ENCODE results near the gene EML3.

Gene EML3

GRCh38 chr11:62600367-62601121 is 12.0 kb downstream of the EML3 start:
- H3K4me3 ChIP-seq (ENCODE audit: control insufficient read depth in 1 of 7, extremely low read depth in 1 of 7, insufficient read depth in 4 of 7, low read depth in 2 of 7, low read length in 6 of 7): peak overlapping the region; percentile 71 to 97 (median 94)
- peak in 1 of 3 donors; percentile 19 for DNase-seq
- 0% methylated on average over 22 of the region's 26 CpGs for WGBS (ENCODE audit: insufficient coverage)
- H3K36me3 ChIP-seq (ENCODE audit: control insufficient read depth in 4 of 4, insufficient read depth in 4 of 4, low read length in 3 of 4): peaks cover 12 to 68% (median 44%) of the 10 kb centered on the region in 4 experiments
- ChIA-PET POLR2A (interaction anchor here (1.2 to 3.3 kb wide), 4 partner anchors 9 to 281 kb away, joined by 3 to 30 read pairs (median 6); partner anchors contain the start of genes EEF1G and TUT1), CTCF (interaction anchor here (1.5 to 2.6 kb wide), 4 partner anchors 8 to 107 kb away, joined by 3 to 15 read pairs (median 6); partner anchors contain the start of genes GNG3 and TUT1)
- peaks cover 18 to 43% (median 32%) of the 10 kb centered on the region in 4 experiments for H3K4me1 ChIP-seq (ENCODE audit: control extremely low read depth in 1 of 4, control insufficient read depth in 4 of 4, insufficient read depth in 4 of 4, low read length in 3 of 4)
- H3K27ac ChIP-seq (ENCODE audit: insufficient read depth in 1 of 2, low read depth in 1 of 2, low read length in 2 of 2, poor library complexity in 1 of 2, severe bottlenecking in 2 of 2): peak overlapping the region; percentile 85 to 94
- no peaks in the 10 kb centered on the region for H3K27me3 ChIP-seq (replicated peaks in 2 of 5; ENCODE audit: control insufficient read depth in 4 of 5, insufficient read depth in 5 of 5, low read length in 4 of 5)
- H3K9me3 ChIP-seq (ENCODE audit: control extremely low read depth in 1 of 5, control insufficient read depth in 4 of 5, insufficient read depth in 2 of 5, low read depth in 1 of 5, low read length in 4 of 5): no peaks in the 10 kb centered on the region

- Histone ChIP-seq H3K27ac (ENCODE audit: insufficient read depth in 1 of 2, low read depth in 1 of 2, low read length in 2 of 2, poor library complexity in 1 of 2, severe bottlenecking in 2 of 2) (peak overlapping the region; percentile 85 to 94), H3K4me1 (ENCODE audit: control extremely low read depth in 1 of 4, control insufficient read depth in 4 of 4, insufficient read depth in 4 of 4, low read length in 3 of 4) (peaks cover 18 to 43% (median 32%) of the 10 kb centered on the region in 4 experiments), H3K27me3 (replicated peaks in 2 of 5; ENCODE audit: control insufficient read depth in 4 of 5, insufficient read depth in 5 of 5, low read length in 4 of 5) (no peaks in the 10 kb centered on the region), H3K36me3 (ENCODE audit: control insufficient read depth in 4 of 4, insufficient read depth in 4 of 4, low read length in 3 of 4) (peaks cover 15 to 68% (median 46%) of the 10 kb centered on the region in 4 experiments), H3K9me3 (ENCODE audit: control extremely low read depth in 1 of 5, control insufficient read depth in 4 of 5, insufficient read depth in 2 of 5, low read depth in 1 of 5, low read length in 4 of 5) (no peaks in the 10 kb centered on the region), H3K4me3 (ENCODE audit: control insufficient read depth in 1 of 7, extremely low read depth in 1 of 7, insufficient read depth in 4 of 7, low read depth in 2 of 7, low read length in 6 of 7) (peak overlapping the region in 6 of 7 experiments; percentile 71 to 97 (median 94))
- CTCF ChIA-PET: interaction anchor here (1.0 to 2.6 kb wide), 5 partner anchors 8 to 205 kb away, joined by 3 to 15 read pairs (median 5); partner anchors contain the start of genes EML3, ROM1 and TUT1
- DNase-seq: no peak
- POLR2A ChIA-PET: interaction anchor here (1.0 to 3.3 kb wide), 2 partner anchors 8 to 127 kb away, joined by 3 to 30 read pairs; partner anchors contain the start of genes HNRNPUL2 and TUT1
- WGBS (ENCODE audit: insufficient coverage): 75% methylated on average over 2 of the region's 5 CpGs
Measured at GRCh38 chr11:62599901-62600300, 12.7 kb downstream of the EML3 start.

DNA sequence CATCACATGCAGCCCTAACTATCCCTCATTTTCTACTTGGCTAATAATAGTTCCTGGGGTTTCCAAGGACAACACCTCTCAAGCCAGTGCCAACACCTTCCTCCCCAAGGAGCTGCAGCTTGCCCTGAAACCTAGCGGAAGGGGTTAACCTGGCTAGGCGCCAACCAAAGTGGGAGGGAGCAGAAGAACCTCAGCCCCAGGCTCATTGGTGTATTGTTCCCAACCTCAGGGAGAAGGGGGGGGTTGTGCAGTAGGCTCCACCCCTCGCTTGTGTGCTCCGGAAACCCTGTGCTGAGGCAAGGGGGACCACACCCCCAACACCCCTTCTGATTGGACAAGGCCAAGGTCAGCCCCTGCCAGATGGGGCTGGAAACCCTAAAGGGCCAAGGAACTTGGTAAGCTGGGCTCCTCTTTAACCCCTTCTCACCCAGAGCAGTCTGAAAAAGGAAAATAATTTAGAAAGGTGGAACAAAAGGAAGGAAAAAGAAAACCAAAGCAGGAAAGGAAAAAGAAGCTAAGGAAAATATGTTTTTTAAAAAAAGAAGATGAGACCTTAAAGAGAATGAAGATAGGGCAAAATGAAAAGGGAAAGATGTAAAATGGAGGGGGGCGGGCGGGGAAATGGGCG is 13.4 kb downstream of the EML3 start:
- Histone ChIP-seq H3K9me3 (ENCODE audit: control extremely low read depth in 1 of 5, control insufficient read depth in 4 of 5, insufficient read depth in 2 of 5, low read depth in 1 of 5, low read length in 4 of 5) (no peaks in the 10 kb centered on the region), H3K36me3 (ENCODE audit: control insufficient read depth in 4 of 4, insufficient read depth in 4 of 4, low read length in 3 of 4) (peaks cover 15 to 70% (median 47%) of the 10 kb centered on the region in 4 experiments), H3K4me1 (ENCODE audit: control extremely low read depth in 1 of 4, control insufficient read depth in 4 of 4, insufficient read depth in 4 of 4, low read length in 3 of 4) (peaks cover 18 to 43% (median 32%) of the 10 kb centered on the region in 4 experiments), H3K4me3 (ENCODE audit: control insufficient read depth in 1 of 7, extremely low read depth in 1 of 7, insufficient read depth in 4 of 7, low read depth in 2 of 7, low read length in 6 of 7) (peak overlapping the region in 5 of 7 experiments; percentile 91 to 97 (median 94)), H3K27ac (ENCODE audit: insufficient read depth in 1 of 2, low read depth in 1 of 2, low read length in 2 of 2, poor library complexity in 1 of 2, severe bottlenecking in 2 of 2) (peak overlapping the region; percentile 85 to 94), H3K27me3 (replicated peaks in 2 of 5; ENCODE audit: control insufficient read depth in 4 of 5, insufficient read depth in 5 of 5, low read length in 4 of 5) (no peaks in the 10 kb centered on the region)
- peak; percentile 100 for DNase-seq
- ChIA-PET POLR2A (interaction anchor here (1.0 kb wide), 1 partner anchor 128 kb away, joined by 3 read pairs; the partner anchor contains the start of gene HNRNPUL2), CTCF (interaction anchor here (1.0 to 2.0 kb wide), 4 partner anchors 10 to 205 kb away, joined by 3 to 15 read pairs (median 4); partner anchors contain the start of genes EML3 and ROM1)
- 0% methylated on average over 2 of the region's 7 CpGs for WGBS (ENCODE audit: insufficient coverage)

GRCh38 chr11:62595124-62595523 is 17.5 kb downstream of the EML3 start:
- ChIA-PET POLR2A (interaction anchor here (0.5 kb wide), 1 partner anchor 237 kb away, joined by 4 read pairs; the partner anchor contains the start of gene STX5), CTCF (interaction anchor here (0.9 to 6.9 kb wide), 5 partner anchors 9 to 168 kb away, joined by 3 to 62 read pairs (median 13); no protein-coding TSS in a partner anchor)
- DNase-seq: no peak
- no peak overlapping the region for H3K4me3 ChIP-seq (ENCODE audit: control insufficient read depth in 1 of 7, extremely low read depth in 1 of 7, insufficient read depth in 4 of 7, low read depth in 2 of 7, low read length in 6 of 7)
- no peaks in the 10 kb centered on the region for H3K27me3 ChIP-seq (replicated peaks in 2 of 5; ENCODE audit: control insufficient read depth in 4 of 5, insufficient read depth in 5 of 5, low read length in 4 of 5)
- no peak overlapping the region for H3K27ac ChIP-seq (ENCODE audit: insufficient read depth in 1 of 2, low read depth in 1 of 2, low read length in 2 of 2, poor library complexity in 1 of 2, severe bottlenecking in 2 of 2)
- 94% methylated on average over 8 of the region's 8 CpGs for WGBS (ENCODE audit: insufficient coverage)
- H3K4me1 ChIP-seq (ENCODE audit: control extremely low read depth in 1 of 4, control insufficient read depth in 4 of 4, insufficient read depth in 4 of 4, low read length in 3 of 4): peaks cover 24 to 44% (median 39%) of the 10 kb centered on the region in 4 experiments
- no peaks in the 10 kb centered on the region for H3K9me3 ChIP-seq (ENCODE audit: control extremely low read depth in 1 of 5, control insufficient read depth in 4 of 5, insufficient read depth in 2 of 5, low read depth in 1 of 5, low read length in 4 of 5)
- peaks cover 15 to 68% (median 46%) of the 10 kb centered on the region in 4 experiments for H3K36me3 ChIP-seq (ENCODE audit: control insufficient read depth in 4 of 4, insufficient read depth in 4 of 4, low read length in 3 of 4)

DNA sequence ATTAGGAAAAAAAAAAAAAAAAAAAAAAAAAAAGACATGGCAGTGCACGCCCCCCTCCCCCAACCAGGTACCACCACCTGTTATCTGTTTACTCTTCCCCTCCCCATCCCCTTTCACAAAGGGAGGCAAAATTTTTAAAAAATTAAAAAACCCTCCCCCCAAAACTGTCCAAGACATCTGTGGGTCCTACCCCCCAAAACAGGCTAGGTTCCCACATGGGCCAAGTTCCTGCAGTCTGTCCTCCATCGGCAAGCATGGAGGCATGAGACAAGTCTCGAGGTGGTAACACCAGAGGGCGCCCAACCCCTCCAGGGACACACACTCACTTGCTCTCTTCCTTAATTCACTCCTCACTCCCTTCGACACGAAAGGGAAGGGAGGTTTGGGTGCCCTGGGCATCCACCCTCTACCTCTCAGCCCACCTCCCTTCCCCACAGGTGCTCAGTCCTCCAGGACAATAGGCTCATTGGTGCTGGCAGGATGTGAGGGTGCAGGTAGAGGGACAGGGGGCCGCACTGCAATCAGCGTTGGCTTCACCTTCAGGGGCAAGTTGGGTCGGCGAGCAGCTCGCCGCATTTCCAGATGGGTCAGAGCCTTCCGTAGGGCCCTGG is 19.0 kb downstream of the EML3 start:
- POLR2A ChIA-PET: interaction anchor here (1.4 kb wide), 1 partner anchor 28 kb away, joined by 5 read pairs; the partner anchor contains the start of gene B3GAT3

DNA sequence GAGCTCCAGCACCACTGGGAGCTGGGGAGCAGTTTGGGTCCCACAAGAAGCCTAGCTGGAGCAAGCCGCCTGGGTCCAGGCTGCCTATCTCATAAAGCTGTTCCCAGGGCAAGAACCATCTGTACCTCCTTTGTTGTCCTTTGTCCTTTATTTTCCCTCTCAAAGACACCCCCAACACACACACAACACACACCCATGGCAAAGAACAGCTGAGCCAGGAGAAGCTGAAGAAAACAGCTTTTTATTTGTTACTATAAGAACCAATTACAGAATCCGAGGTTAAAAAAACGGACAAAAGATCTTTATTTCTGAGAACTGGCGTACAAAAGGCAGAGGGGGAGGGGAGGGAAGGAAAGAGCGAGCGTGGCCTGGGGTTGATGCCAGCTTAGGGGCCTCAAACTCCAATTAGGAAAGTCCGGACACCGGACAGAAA is 19.6 kb downstream of the EML3 start:
- Histone ChIP-seq H3K9me3 (ENCODE audit: control extremely low read depth in 1 of 5, control insufficient read depth in 4 of 5, insufficient read depth in 2 of 5, low read depth in 1 of 5, low read length in 4 of 5) (no peaks in the 10 kb centered on the region), H3K36me3 (ENCODE audit: control insufficient read depth in 4 of 4, insufficient read depth in 4 of 4, low read length in 3 of 4) (peaks cover 12 to 56% (median 46%) of the 10 kb centered on the region in 4 experiments), H3K4me3 (ENCODE audit: control insufficient read depth in 1 of 7, extremely low read depth in 1 of 7, insufficient read depth in 4 of 7, low read depth in 2 of 7, low read length in 6 of 7) (peak overlapping the region in 1 of 7 experiments; percentile 78), H3K27me3 (replicated peaks in 2 of 5; ENCODE audit: control insufficient read depth in 4 of 5, insufficient read depth in 5 of 5, low read length in 4 of 5) (no peaks in the 10 kb centered on the region), H3K4me1 (ENCODE audit: control extremely low read depth in 1 of 4, control insufficient read depth in 4 of 4, insufficient read depth in 4 of 4, low read length in 3 of 4) (peaks cover 16 to 35% (median 29%) of the 10 kb centered on the region in 4 experiments), H3K27ac (ENCODE audit: insufficient read depth in 1 of 2, low read depth in 1 of 2, low read length in 2 of 2, poor library complexity in 1 of 2, severe bottlenecking in 2 of 2) (peak overlapping the region in 1 of 2 experiments; percentile 99)
- no peak for DNase-seq
- WGBS (ENCODE audit: insufficient coverage): 100% methylated on average over 1 of the region's 8 CpGs
- CTCF ChIA-PET: interaction anchor here (0.9 to 6.9 kb wide), 24 partner anchors 8 to 271 kb away, joined by 3 to 62 read pairs (median 7); partner anchors contain the start of genes EEF1G, GANAB, LBHD1 and MTA2
- POLR2A ChIA-PET: interaction anchor here (0.6 to 2.7 kb wide), 3 partner anchors 19 to 179 kb away, joined by 3 to 25 read pairs (median 5); partner anchors contain the start of genes B3GAT3 and EEF1G

More for the DNA sequence above, 19.0 kb downstream of the EML3 start:
- Histone ChIP-seq H3K9me3 (ENCODE audit: control extremely low read depth in 1 of 5, control insufficient read depth in 4 of 5, insufficient read depth in 2 of 5, low read depth in 1 of 5, low read length in 4 of 5) (no peaks in the 10 kb centered on the region), H3K4me1 (ENCODE audit: control extremely low read depth in 1 of 4, control insufficient read depth in 4 of 4, insufficient read depth in 4 of 4, low read length in 3 of 4) (peaks cover 16 to 38% (median 31%) of the 10 kb centered on the region in 4 experiments), H3K27me3 (replicated peaks in 2 of 5; ENCODE audit: control insufficient read depth in 4 of 5, insufficient read depth in 5 of 5, low read length in 4 of 5) (no peaks in the 10 kb centered on the region), H3K36me3 (ENCODE audit: control insufficient read depth in 4 of 4, insufficient read depth in 4 of 4, low read length in 3 of 4) (peaks cover 15 to 61% (median 48%) of the 10 kb centered on the region in 4 experiments), H3K27ac (ENCODE audit: insufficient read depth in 1 of 2, low read depth in 1 of 2, low read length in 2 of 2, poor library complexity in 1 of 2, severe bottlenecking in 2 of 2) (peak overlapping the region in 1 of 2 experiments; percentile 99), H3K4me3 (ENCODE audit: control insufficient read depth in 1 of 7, extremely low read depth in 1 of 7, insufficient read depth in 4 of 7, low read depth in 2 of 7, low read length in 6 of 7) (no peak overlapping the region)
- peak; percentile 88 to 94 (median 94) for DNase-seq
- CTCF ChIA-PET: interaction anchor here (0.6 to 6.9 kb wide), 26 partner anchors 8 to 270 kb away, joined by 3 to 62 read pairs (median 5); partner anchors contain the start of genes C11orf98, CSKMT, EEF1G and GANAB
- WGBS (ENCODE audit: insufficient coverage): 71% methylated on average over 10 of the region's 13 CpGs
